Skeletal muscle tissue (tissue), 4 donors: ENCODE measurements around the gene ACACA. TPM values are rescaled to one million over a fixed set of nuclear protein-coding genes. Genes with fewer than 3 reads are reported as not detected.
A peak's percentile ranks its signal among the peaks of the same experiment; 100 is the strongest.
"Not testable (repeated sequence)": the region's sequence is repeated elsewhere in the genome, so short reads cannot be mapped to it uniquely, and the experiment has no call there.

Experiments
- H3K27ac ChIP-seq: one replicate; pipeline ENCODE4 v1.7.0; 2013; ENCODE audit warnings: mild to moderate bottlenecking, low read depth, low read length, inconsistent platforms
- H3K27me3 ChIP-seq, 3 donors: one replicate each; pipeline ENCODE4 v1.7.0; 2013; ENCODE audit warnings: low read length in 3 of 3; ENCODE audit not compliant: control insufficient read depth in 3 of 3, insufficient read depth in 3 of 3
- H3K36me3 ChIP-seq, 3 donors: one replicate each; pipeline ENCODE4 v1.7.0; 2013; ENCODE audit warnings: low read length in 3 of 3; ENCODE audit not compliant: control insufficient read depth in 3 of 3, insufficient read depth in 3 of 3
- H3K4me1 ChIP-seq, 3 donors: one replicate each; pipeline ENCODE4 v1.7.0; 2013; ENCODE audit warnings: low read length in 3 of 3, mild to moderate bottlenecking in 3 of 3; ENCODE audit not compliant: control insufficient read depth in 3 of 3, insufficient read depth in 3 of 3
- H3K4me3 ChIP-seq, 3 donors: one replicate each; pipeline ENCODE4 v1.7.0; 2013; ENCODE audit warnings: low read length in 3 of 3
- H3K9ac ChIP-seq, 3 donors: one replicate each; pipeline ENCODE4 v1.7.0; 2013; ENCODE audit warnings: low read length in 3 of 3, mild to moderate bottlenecking in 3 of 3, moderate library complexity in 2 of 3, low read depth in 1 of 3
- H3K9me3 ChIP-seq, 3 donors: one replicate each; pipeline ENCODE4 v1.7.0; 2013; ENCODE audit warnings: low read length in 3 of 3; ENCODE audit not compliant: control insufficient read depth in 3 of 3
- total RNA-seq: library from RNA; depleted of rRNA; stranded (reverse); fragments of >200 nt; gene quantifications from one replicate; pipeline ENCODE4 v1.2.3, GENCODE V29; 2014
- donor health status: Osteomylitis.

ACACA gene
- total RNA-seq, 1 donor from 2014 or later = 26.6 TPM

DNA sequence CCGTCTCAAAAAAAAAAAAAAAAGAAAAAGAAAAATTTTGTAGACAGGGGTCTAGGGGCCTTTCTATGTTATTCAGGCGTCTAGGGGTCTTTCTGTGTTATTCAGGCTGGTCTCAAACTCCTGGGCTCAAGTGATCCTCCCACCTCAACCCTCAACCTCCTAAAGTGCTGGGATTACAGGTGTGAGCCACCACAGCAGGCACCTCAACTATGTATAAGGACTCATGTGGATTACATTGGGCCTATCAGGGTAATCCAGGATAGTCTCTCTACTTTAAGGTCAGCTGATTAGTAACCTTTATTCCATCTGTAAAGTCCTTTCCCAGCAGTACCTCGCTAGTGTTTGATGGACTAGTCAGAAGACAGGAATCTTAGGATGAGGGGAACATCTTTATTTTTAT is 22.4 kb upstream of the ACACA start:
- no peak overlapping the region for H3K27ac ChIP-seq
- H3K36me3 ChIP-seq = peaks cover 21 to 29% (median 29%) of the 10 kb centered on the region in 3 donors
- H3K27me3 ChIP-seq = no peaks in the 10 kb centered on the region
- H3K9me3 ChIP-seq = no peaks in the 10 kb centered on the region
- no peaks in the 10 kb centered on the region for H3K4me1 ChIP-seq
- H3K4me3 ChIP-seq = no peak overlapping the region
- H3K9ac ChIP-seq = no peak overlapping the region

DNA sequence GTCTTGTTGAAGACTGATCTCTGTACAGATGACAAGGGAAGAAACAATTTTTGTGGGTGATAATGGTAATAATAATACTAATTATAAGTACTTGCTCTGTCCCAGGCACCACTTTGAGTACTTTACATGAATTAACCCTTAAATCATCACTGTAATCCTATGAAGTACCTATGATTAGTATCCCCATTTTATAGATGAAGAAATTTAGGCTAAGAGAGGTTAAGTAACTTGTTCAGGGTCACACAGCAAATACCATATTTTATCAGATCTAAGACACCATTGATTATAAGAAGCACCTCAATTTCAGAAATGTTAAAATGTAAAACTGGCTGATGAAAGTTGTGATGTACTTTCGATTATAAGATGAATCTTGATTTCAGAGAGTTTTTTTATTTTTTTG is 18.6 kb upstream of the ACACA start:
- Histone ChIP-seq H3K27ac (no peak overlapping the region), H3K27me3 (no peaks in the 10 kb centered on the region), H3K36me3 (peaks cover 23 to 37% (median 34%) of the 10 kb centered on the region in 3 donors), H3K9me3 (no peaks in the 10 kb centered on the region), H3K4me3 (no peak overlapping the region), H3K4me1 (no peaks in the 10 kb centered on the region), H3K9ac (no peak overlapping the region)

DNA sequence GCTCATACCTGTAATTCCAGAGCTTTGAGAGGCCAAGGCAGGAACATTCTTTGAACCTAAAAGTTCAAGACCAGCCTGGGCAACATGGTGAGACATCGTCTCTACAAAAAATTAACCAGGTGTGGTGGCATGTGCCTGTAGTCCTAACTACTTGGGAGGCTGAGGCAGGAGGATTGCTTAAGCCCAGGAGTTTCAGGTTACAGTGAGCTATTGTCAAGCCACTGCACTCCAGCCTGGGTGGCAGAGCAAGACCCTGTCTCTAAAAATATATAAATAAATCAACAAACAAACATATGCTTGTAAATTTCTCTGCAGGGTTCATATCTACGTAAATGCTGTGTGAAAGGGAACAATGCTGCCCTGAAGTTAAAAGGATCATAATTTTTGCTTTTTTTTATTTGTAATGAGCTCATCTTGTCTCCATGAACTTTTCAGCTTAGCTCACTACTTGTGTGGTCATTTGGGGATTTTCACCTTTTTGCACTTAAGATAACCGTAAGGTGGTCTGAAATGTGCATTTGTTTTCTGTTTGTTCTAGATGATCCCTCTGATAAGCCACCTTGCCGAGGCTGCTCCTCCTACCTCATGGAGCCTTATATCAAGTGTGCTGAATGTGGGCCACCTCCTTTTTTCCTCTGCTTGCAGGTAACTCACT is 16.5 kb upstream of the ACACA start:
- Histone ChIP-seq H3K9ac (no peak overlapping the region), H3K27ac (no peak overlapping the region), H3K9me3 (no peaks in the 10 kb centered on the region), H3K4me3 (no peak overlapping the region), H3K27me3 (no peaks in the 10 kb centered on the region), H3K36me3 (peaks cover 15 to 39% (median 34%) of the 10 kb centered on the region in 3 donors), H3K4me1 (no peaks in the 10 kb centered on the region)

DNA sequence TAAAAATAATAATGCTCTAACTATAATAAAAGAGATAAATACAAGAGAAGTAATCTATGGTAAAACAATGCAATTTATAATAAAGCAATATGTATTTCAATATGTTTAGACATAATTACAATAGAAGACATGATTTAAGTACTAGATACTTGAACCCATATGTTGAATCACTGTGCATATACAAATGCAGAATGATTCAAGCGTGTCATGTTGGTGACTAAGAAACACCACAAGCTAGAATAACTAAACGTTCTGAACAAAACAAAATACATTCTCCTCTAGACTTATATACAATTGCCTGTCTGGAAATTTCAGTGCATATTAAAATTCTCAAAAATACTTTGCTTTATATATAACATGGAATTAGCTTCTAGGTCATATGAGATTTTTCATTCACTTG is 11.2 kb upstream of the ACACA start:
- Histone ChIP-seq H3K27me3 (no peaks in the 10 kb centered on the region), H3K27ac (no peak overlapping the region), H3K4me1 (no peaks in the 10 kb centered on the region), H3K4me3 (no peak overlapping the region), H3K9me3 (no peaks in the 10 kb centered on the region), H3K36me3 (peaks cover 2 to 23% (median 16%) of the 10 kb centered on the region in 3 donors), H3K9ac (no peak overlapping the region)

DNA sequence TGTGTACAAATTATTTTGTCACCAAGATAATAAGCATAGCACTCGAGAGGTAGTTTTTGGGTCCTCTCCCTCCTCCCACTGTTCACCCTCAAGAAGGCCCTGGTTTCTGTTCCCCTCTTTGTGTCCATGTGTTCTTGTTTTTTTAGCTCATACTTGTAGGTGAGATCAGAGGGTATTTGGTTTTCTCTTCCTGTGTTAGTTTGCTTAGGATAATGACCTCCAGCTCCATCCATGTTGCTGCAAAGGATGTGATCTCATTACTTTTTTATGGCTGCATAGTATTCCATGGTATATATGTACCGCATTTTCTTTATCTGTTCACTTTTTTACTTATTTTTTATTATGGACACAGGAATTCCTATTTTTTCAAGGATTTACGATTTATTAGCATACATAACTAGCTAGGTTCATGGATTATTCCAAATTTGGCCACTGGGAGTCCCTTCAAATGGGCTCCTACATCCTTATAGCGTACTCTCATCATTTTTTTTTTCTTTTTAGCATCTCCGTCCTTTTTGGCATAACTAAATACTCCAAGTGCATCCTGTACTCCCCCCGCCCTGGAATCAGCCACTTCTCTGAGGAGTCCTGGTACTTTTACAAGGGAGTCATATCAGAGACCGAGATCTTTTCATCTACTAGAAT is 7.4 kb upstream of the ACACA start:
- no peaks in the 10 kb centered on the region for H3K9me3 ChIP-seq
- H3K27me3 ChIP-seq = no peaks in the 10 kb centered on the region
- H3K27ac ChIP-seq = no peak overlapping the region
- no peak overlapping the region for H3K4me3 ChIP-seq
- peaks cover 6 to 24% (median 23%) of the 10 kb centered on the region in 3 donors for H3K36me3 ChIP-seq
- no peak overlapping the region for H3K9ac ChIP-seq
- H3K4me1 ChIP-seq = no peaks in the 10 kb centered on the region

DNA sequence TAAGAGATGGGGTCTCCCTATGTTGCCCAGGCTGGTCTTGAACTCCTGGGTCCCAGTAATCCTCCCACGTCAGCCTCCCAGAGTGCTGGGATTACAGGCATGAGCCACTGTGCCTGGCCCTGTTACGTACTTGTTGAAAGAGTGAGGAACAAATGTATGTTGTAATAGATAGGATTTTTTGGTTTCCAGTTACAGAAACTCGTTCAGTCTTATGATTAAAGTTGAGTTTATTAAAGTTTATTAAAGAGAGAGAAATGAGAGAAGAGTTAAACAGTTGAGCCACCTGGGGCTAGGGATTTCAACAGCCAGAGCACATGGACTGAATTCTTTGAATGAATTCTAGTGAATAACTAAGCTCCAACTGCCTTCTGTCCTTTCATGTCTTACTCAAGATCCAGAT is 3.7 kb upstream of the ACACA start:
- H3K27me3 ChIP-seq = no peaks in the 10 kb centered on the region
- peaks cover 3 to 23% (median 15%) of the 10 kb centered on the region in 3 donors for H3K36me3 ChIP-seq
- H3K27ac ChIP-seq = no peak overlapping the region
- no peak overlapping the region for H3K9ac ChIP-seq
- no peak overlapping the region for H3K4me3 ChIP-seq
- no peaks in the 10 kb centered on the region for H3K9me3 ChIP-seq
- peaks cover 6 to 16% (median 10%) of the 10 kb centered on the region in 3 donors for H3K4me1 ChIP-seq

DNA sequence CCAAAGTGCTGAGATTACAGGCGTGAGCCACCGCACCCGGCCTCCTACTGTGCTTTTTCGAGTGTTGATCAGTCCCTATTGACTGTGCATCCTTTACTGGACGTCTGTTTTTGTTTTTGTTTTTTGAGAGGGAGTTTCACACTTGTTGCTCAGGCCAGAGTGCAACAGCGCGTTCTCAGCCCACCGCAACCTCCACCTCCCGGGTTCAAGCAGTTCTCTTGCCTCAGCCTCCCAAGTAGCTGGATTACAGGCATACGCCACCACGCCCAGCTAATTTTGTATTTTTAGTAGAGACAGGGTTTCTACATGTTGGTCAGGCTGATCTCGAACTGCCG is 1.5 kb upstream of the ACACA start:
- H3K4me3 ChIP-seq, H3K9ac ChIP-seq, H3K9me3 ChIP-seq, H3K27me3 ChIP-seq, H3K27ac ChIP-seq: not testable (repeated sequence)
- H3K36me3 ChIP-seq = peaks cover 3 to 14% (median 6%) of the 10 kb centered on the region in 3 donors
- H3K4me1 ChIP-seq = peaks cover 6 to 23% (median 11%) of the 10 kb centered on the region in 3 donors

DNA sequence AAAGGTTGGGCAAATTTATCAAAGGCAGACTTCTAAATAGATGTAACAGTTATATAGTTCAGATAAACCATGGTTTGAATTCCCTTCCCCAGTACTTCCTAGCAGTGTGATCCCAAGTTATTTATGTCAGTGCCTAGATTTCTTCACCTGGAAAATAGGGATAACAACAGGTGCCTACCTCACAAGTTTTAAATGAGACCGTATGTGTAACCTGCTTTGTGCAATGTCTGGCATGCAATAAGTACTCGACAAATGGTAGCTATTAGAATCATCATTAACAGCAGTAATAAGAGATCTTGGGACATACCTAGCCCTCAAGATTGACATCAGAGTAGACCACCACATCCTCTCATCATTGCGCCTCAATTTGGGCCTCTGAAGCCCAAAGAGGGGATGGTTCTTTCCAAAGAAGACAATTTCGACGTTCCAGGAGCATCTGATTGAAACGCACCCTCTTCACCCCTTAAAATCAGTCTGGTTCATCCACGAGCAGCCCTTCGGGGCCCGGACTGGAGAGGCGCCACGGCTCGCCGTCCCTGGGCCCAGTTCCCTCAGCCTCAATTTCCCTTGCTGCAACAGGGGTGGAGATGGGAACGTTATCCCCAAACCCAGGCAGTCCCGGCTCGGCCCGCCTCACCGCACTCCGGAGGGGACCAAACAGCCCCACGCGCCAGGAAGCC is 541 bp downstream of the ACACA start:
- H3K27me3 ChIP-seq = no peaks in the 10 kb centered on the region
- peak overlapping the region; percentile 83 to 92 (median 91) for H3K9ac ChIP-seq
- peaks cover 6 to 23% (median 11%) of the 10 kb centered on the region in 3 donors for H3K4me1 ChIP-seq
- peak overlapping the region; percentile 87 to 93 (median 92) for H3K4me3 ChIP-seq
- H3K36me3 ChIP-seq = peaks cover 0 to 2% (median under 1%) of the 10 kb centered on the region in 3 donors
- H3K9me3 ChIP-seq = no peaks in the 10 kb centered on the region
- H3K27ac ChIP-seq = peak overlapping the region; percentile 78

DNA sequence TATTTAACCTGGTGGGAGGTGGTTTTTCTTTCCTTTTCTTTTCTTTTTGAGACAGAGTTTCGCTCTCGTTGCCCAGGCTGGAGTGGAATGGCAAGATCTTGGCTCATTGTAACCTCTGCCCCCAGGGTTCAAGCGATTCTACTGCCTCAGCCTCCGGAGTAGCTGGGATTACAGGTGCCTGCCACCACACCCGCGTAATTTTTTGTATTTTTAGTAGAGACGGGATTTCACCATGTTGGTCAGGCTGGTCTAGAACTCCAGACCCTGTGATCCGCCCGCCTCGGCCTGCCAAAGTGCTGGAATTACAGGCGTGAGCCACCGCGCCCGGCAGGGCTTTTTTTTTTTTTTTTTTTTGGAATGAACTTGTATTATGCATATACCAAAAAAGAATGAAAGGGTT is 1.1 kb downstream of the ACACA start:
- H3K9ac ChIP-seq = peak overlapping the region in 2 of 3 donors; percentile 83 to 91
- H3K27me3 ChIP-seq, H3K36me3 ChIP-seq, H3K9me3 ChIP-seq, H3K27ac ChIP-seq: not testable (repeated sequence)
- H3K4me1 ChIP-seq = peaks cover 6 to 23% (median 11%) of the 10 kb centered on the region in 3 donors
- peak overlapping the region; percentile 87 to 93 (median 92) for H3K4me3 ChIP-seq

DNA sequence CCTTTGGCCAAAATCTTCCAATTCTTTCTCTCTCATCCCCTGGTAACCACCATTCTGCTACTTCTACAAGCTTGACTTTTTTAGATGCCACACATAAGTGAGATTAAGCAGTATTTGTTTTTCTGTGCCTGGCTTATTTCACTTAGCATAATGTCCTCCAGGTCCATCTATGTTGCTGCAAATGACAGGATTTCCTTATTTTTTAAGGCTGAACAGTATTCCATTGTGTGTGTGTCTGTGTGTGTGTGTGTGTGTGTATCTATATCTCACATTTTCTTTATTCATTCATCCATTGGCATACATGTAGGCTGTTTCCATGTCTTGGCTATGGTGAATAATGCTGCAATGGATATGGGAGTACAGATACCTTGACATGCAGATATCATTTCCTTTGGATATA is 6.1 kb downstream of the ACACA start:
- Histone ChIP-seq H3K36me3 (no peaks in the 10 kb centered on the region), H3K27me3 (no peaks in the 10 kb centered on the region), H3K27ac (no peak overlapping the region), H3K4me3 (no peak overlapping the region), H3K9ac (no peak overlapping the region), H3K9me3 (no peaks in the 10 kb centered on the region), H3K4me1 (peaks cover 0 to 9% (median 2%) of the 10 kb centered on the region in 3 donors)
